Left lung (tissue), 10 donors: ENCODE data around the gene GNAL. TPM values are rescaled to one million over a fixed set of nuclear protein-coding genes. Genes with fewer than 3 reads are reported as not detected.

ENCODE experiments used
- ATAC-seq: fragments of 200-7000 bp; cut with Tn5 transposase; one replicate; pipeline ENCODE4 v1.9.1; 2020; ENCODE audit warnings: moderate library complexity
- DNase-seq, 4 donors: peaks; one replicate each; pipeline ENCODE4 v3.0.0-alpha.2; 2013 to 2020
- H3K27ac ChIP-seq, 2 donors: fragments of 200-600 bp; sonication (generic) in 1 of 2; one replicate each; pipeline versions ENCODE4 v1.5.0 to v1.8.0; 2020 to 2021
- H3K27me3 ChIP-seq, 2 donors: fragments of 200-600 bp; sonication (generic) in 1 of 2; one replicate each; pipeline versions ENCODE4 v1.5.0 to v1.8.0; 2020 to 2021
- H3K36me3 ChIP-seq, 2 donors: fragments of 200-600 bp; sonication (generic) in 1 of 2; one replicate each; pipeline versions ENCODE4 v1.5.0 to v1.8.0; 2020 to 2021
- H3K4me1 ChIP-seq, 2 donors: fragments of 200-600 bp; one replicate each; pipeline ENCODE4 v1.8.0; 2021
- H3K4me3 ChIP-seq, 2 donors: fragments of 200-600 bp; sonication (generic) in 1 of 2; one replicate each; pipeline versions ENCODE4 v1.5.0 to v1.8.0; 2020 to 2021; ENCODE audit warnings: mild to moderate bottlenecking in 1 of 2
- H3K9me3 ChIP-seq, 2 donors: fragments of 200-600 bp; sonication (generic) in 1 of 2; one replicate each; pipeline versions ENCODE4 v1.5.0 to v1.8.0; 2020 to 2021
- intact Hi-C, 2 donors: fragments of 100-400 bp; cut with DNase I; formaldehyde crosslinking; loops; one replicate each; pipeline versions ENCODE4 v1.11.2 to v1.14.2; 2022
- polyA plus RNA-seq, 6 donors: library from polyadenylated mRNA; unstranded; fragments of 120-200 nt; gene quantifications; one replicate each; pipeline ENCODE4 v1.2.1, GENCODE V29; 2013; ENCODE audit not compliant: insufficient read length in 6 of 6
- total RNA-seq, 2 donors: library from RNA; stranded (reverse); fragmentation: NEBNext Ultra II Directional; extraction: Animal tissue kit (Norgen Biotek cat#: 25700); gene quantifications; one replicate each; pipeline ENCODE4 v1.2.1, GENCODE V29; 2021
- TF ChIP-seq, protein P1 (sequence below), 2 donors: fragments of 200-600 bp; sonication (generic) in 1 of 2; IDR thresholded peaks; one replicate each; pipeline versions ENCODE4 v1.5.0 to v1.8.0; 2021; ENCODE audit warnings: antibody characterized with exemption in 2 of 2
- donor health status: DM: no; HTN: yes; CAD: no.
- donor health status: DM: no; HTN: no; CAD: no.

Gene GNAL
- total and polyA plus RNA-seq, 8 donors, result 1.8 to 5.7 (median 2.8) TPM

DNA sequence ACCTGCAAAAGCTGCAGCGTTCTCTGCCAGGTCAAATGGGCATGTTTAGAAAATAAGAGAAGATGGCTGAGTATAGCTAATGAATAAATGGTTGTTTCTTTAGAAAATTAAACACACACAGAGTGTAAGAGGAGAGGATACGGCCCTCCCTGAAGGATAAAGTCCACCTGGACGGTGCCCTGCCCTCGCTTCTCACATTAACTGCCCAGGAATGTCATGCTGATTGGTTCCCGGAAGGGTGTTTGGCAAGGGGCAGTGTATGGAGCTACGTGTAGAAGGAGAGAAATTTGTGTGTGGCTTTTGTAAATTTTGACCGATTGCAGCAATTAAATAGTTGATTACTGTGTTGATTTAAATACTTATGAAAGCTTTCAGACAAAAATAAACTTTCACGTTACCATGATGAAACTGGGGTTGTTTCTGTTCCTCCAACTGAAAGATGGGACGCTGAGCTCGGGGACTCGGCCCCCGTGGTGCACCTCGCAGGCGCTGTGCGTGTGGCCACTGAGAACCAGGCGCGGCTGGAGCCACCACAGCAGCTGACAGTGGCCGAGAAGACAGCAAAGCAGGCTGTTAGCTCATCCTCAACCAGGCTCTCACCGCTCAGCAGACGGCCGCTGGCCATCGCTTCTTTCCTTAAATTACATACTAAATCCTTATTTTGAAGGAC is 196.3 kb downstream of the GNAL start:
- Histone ChIP-seq H3K36me3 (peaks cover 0 to 74% of the 10 kb centered on the region in 2 donors), H3K27ac (peak overlapping the region in 1 of 2 donors; percentile 80)

DNA sequence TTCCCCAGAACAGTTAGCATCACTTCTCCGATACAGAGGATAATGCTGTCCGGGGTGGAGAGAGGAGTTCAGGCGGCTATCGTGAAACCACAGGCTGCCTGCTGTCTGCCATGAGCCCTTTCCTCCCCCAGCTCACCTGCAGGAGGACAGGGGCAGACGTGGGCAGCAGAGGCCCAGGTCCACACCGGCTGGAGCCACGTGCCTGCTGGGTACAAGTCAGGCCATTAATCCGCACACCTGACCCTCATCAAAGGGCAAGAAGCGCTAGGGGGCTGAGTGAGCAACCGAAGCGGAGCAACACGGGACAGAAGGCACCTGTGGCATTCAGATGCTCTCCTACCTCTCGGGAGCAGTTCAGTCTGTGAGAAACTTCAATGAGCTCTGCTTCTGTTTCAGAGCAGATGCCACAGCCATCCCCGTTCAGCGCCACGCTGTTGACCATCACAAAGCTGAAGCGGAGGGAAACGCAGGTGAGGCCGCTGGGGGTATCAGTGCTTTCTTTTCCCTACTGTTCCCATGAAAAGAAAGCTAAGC is 197.6 kb downstream of the GNAL start:
- Histone ChIP-seq H3K4me3 (no peak overlapping the region), H3K27ac (no peak overlapping the region), H3K9me3 (no peaks in the 10 kb centered on the region), H3K4me1 (peaks cover 2 to 35% of the 10 kb centered on the region in 2 donors), H3K36me3 (peaks cover 0 to 79% of the 10 kb centered on the region in 2 donors), H3K27me3 (no peaks in the 10 kb centered on the region)
- ATAC-seq (no peak), DNase-seq (no peak)
- intact Hi-C loops, result no loop called here
- TF ChIP-seq, protein P1, sequence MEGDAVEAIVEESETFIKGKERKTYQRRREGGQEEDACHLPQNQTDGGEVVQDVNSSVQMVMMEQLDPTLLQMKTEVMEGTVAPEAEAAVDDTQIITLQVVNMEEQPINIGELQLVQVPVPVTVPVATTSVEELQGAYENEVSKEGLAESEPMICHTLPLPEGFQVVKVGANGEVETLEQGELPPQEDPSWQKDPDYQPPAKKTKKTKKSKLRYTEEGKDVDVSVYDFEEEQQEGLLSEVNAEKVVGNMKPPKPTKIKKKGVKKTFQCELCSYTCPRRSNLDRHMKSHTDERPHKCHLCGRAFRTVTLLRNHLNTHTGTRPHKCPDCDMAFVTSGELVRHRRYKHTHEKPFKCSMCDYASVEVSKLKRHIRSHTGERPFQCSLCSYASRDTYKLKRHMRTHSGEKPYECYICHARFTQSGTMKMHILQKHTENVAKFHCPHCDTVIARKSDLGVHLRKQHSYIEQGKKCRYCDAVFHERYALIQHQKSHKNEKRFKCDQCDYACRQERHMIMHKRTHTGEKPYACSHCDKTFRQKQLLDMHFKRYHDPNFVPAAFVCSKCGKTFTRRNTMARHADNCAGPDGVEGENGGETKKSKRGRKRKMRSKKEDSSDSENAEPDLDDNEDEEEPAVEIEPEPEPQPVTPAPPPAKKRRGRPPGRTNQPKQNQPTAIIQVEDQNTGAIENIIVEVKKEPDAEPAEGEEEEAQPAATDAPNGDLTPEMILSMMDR (IDR thresholded peaks at IDR 0.05), result no peak

More for the DNA sequence above, 196.3 kb downstream of the GNAL start:
- H3K27me3 ChIP-seq, result no peaks in the 10 kb centered on the region
- H3K4me3 ChIP-seq, result no peak overlapping the region
- TF ChIP-seq, protein P1 (IDR thresholded peaks at IDR 0.05), result no peak
- DNase-seq (peak in 1 of 4 donors; percentile 44), ATAC-seq (no peak)
- intact Hi-C loops, result no loop called here
- H3K4me1 ChIP-seq, result peaks cover 2 to 39% of the 10 kb centered on the region in 2 donors
- no peaks in the 10 kb centered on the region for H3K9me3 ChIP-seq

DNA sequence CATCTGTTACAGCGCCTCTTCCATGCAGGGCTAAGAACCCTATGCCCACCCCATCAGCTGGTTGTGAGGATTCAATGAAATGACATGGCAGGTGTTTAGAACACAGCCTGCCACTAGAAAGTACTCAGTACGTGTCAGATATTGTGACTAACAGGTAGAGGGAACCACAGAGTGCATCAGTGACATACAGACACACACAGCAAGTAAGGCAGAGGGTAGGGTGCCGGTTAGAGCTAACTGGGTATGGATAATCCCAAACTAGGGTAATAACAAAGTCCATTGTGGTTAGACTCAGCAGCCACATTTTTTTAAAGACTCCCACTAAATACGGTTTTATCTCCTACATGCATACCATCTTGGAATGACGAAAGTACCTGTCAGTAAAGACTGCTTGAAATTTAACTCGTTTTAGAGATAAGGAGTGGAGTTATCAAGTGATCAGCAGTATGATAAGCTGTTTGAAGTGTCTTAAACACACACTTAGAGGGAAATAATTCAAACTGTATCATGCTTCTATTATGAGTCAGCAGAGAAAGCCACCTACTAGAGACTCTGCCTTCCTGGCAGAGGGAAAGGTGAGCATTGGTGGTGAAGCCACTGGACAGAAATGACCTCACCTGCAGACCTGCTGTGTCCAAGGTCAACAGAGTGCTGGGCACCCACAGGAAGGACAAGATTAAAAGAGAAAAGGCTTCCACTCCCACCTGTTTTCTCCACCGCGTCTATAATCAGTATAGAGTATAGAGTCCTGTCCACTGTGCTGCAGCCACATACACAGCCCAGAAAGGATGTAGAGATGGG is 198.5 kb downstream of the GNAL start:
- H3K4me3 ChIP-seq, result no peak overlapping the region
- no peak for DNase-seq
- H3K36me3 ChIP-seq, result peaks cover 0 to 85% of the 10 kb centered on the region in 2 donors
- TF ChIP-seq, protein P1 (IDR thresholded peaks at IDR 0.05), result no peak
- peak overlapping the region in 1 of 2 donors; percentile 29 for H3K27ac ChIP-seq
- no peaks in the 10 kb centered on the region for H3K27me3 ChIP-seq
- peaks cover 0 to 34% of the 10 kb centered on the region in 2 donors for H3K4me1 ChIP-seq
- peak; percentile 92 for ATAC-seq
- intact Hi-C loops, result no loop called here
- no peaks in the 10 kb centered on the region for H3K9me3 ChIP-seq

- DNase-seq, result no peak
- Histone ChIP-seq H3K36me3 (peaks cover 0 to 91% of the 10 kb centered on the region in 2 donors), H3K4me3 (no peak overlapping the region), H3K9me3 (no peaks in the 10 kb centered on the region), H3K27ac (no peak overlapping the region), H3K4me1 (peaks cover 0 to 34% of the 10 kb centered on the region in 2 donors), H3K27me3 (no peaks in the 10 kb centered on the region)
- intact Hi-C loops, result no loop called here
- TF ChIP-seq, protein P1 (IDR thresholded peaks at IDR 0.05), result no peak
- ATAC-seq, result no peak
These were observed 199.7 kb downstream of the GNAL start for GRCh38 chr18:11888726-11889125.

DNA sequence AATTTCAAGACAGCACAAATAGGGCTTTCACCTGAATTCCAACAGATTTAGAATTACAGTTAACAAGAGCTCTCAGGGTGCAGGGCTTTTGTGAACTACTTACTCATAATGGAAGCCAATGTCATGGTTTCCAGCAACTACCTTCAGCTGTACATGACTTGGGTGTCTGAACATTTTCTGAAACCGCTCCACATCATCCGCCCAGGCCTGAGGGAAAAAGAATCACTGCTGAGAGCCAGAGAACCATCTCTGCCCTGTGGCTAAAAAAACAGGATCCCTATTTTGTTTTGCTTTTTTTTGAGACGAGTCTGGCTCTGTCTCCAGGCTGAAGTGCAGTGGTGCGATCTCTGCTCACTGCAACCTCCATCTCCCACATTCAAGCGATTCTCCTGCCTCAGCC is 200.2 kb downstream of the GNAL start:
- no peak overlapping the region for H3K27ac ChIP-seq
- ATAC-seq (no peak), DNase-seq (no peak)
- no peaks in the 10 kb centered on the region for H3K9me3 ChIP-seq
- intact Hi-C loops, result no loop called here
- H3K4me3 ChIP-seq, result no peak overlapping the region
- H3K27me3 ChIP-seq, result no peaks in the 10 kb centered on the region
- peaks cover 0 to 34% of the 10 kb centered on the region in 2 donors for H3K4me1 ChIP-seq
- TF ChIP-seq, protein P1 (IDR thresholded peaks at IDR 0.05), result no peak
- peaks cover 0 to 85% of the 10 kb centered on the region in 2 donors for H3K36me3 ChIP-seq
